Skeletal muscle satellite cell (primary cell): ENCODE results near the gene TENM4.

Experiments used
- H3K27me3 ChIP-seq: 2 replicates; pipeline ENCODE4 v1.7.0; 2013; ENCODE audit warnings: low read length; ENCODE audit not compliant: control insufficient read depth, insufficient read depth
- H3K36me3 ChIP-seq: 2 replicates; pipeline ENCODE4 v1.7.0; 2013; ENCODE audit warnings: mild to moderate bottlenecking, control low read depth, low read length; ENCODE audit not compliant: insufficient read depth
- H3K4me1 ChIP-seq: 2 replicates; pipeline ENCODE4 v1.7.0; 2013; ENCODE audit warnings: low read length; ENCODE audit not compliant: control insufficient read depth, insufficient read depth
- H3K4me2 ChIP-seq: 2 replicates; pipeline ENCODE4 v1.7.0; 2013; ENCODE audit warnings: mild to moderate bottlenecking, low read length
- H3K4me3 ChIP-seq: 2 replicates; pipeline ENCODE4 v1.7.0; 2013; ENCODE audit warnings: low read length
- H3K9ac ChIP-seq: 2 replicates; pipeline ENCODE4 v1.7.0; 2013; ENCODE audit warnings: mild to moderate bottlenecking, low read depth, low read length, moderate library complexity
- H3K9me3 ChIP-seq: replicated peaks from 2 replicates; pipeline ENCODE4 v1.7.0; 2013; ENCODE audit warnings: mild to moderate bottlenecking, control low read depth, low read length

TENM4 gene

GRCh38 chr11:79094616-79095015 is 346.2 kb downstream of the TENM4 start:
- H3K4me2 ChIP-seq: no peak overlapping the region
- H3K9ac ChIP-seq: no peak overlapping the region
- H3K4me3 ChIP-seq: no peak overlapping the region
- H3K36me3 ChIP-seq: no peaks in the 10 kb centered on the region
- peaks cover 14% of the 10 kb centered on the region for H3K4me1 ChIP-seq
- H3K9me3 ChIP-seq: no peaks in the 10 kb centered on the region
- H3K27me3 ChIP-seq: no peaks in the 10 kb centered on the region

DNA sequence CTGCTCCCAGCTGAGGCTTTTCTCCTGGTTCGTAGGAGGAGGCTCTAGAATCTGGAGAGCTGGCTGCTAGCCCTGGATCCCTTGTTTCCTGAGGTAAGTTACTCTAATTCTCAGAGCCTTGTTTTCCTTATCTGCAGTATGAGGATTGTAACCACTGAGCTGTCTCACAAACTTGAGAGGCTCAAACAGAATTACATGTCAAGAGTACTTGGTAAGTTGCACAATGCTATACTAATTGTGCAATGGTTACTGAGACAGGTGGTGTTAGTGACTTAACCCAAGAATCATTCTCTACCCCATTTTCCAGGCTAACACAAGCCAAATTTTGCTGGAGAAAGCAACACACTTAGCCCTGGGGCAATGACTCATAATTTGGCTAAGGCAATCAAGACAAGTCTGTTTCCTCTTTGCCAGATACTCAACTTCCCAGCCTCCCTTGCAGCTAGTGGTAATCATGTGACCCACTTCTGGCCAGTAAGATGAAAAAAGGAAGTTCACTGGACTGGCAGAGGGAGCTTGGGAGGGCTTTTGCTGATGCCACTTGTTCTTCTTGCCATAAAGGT is 348.0 kb downstream of the TENM4 start:
- no peaks in the 10 kb centered on the region for H3K9me3 ChIP-seq
- H3K9ac ChIP-seq: no peak overlapping the region
- no peak overlapping the region for H3K4me2 ChIP-seq
- H3K4me1 ChIP-seq: peaks cover 15% of the 10 kb centered on the region
- no peaks in the 10 kb centered on the region for H3K36me3 ChIP-seq
- peak overlapping the region; percentile 29 for H3K4me3 ChIP-seq
- H3K27me3 ChIP-seq: no peaks in the 10 kb centered on the region

DNA sequence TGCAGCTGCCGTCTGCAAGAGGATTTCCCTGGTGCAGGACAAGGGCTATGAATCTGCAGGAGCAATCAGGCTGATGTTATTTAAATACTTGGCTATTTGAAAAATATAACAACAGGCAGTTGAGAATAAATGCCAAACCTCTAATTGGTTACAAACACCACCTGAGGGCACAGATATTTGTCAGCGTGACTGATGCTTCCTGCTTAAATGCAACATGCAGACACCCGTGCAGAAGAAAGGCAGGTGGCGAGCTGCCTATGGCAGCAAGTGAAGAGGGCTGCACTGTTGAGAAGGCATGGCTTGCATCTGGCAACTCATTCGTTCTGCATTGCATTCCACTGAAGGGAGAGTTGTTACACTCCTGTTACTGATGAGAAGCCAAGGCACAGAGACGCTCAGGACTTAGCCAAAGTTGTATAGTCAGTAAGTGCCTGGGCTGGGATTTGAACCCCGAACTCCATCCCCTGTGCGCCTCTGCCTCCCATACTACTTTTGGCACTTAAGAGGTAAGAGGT is 350.6 kb downstream of the TENM4 start:
- Histone ChIP-seq H3K9me3 (no peaks in the 10 kb centered on the region), H3K4me3 (no peak overlapping the region), H3K36me3 (no peaks in the 10 kb centered on the region), H3K27me3 (no peaks in the 10 kb centered on the region), H3K4me2 (no peak overlapping the region), H3K4me1 (peaks cover 21% of the 10 kb centered on the region), H3K9ac (no peak overlapping the region)

DNA sequence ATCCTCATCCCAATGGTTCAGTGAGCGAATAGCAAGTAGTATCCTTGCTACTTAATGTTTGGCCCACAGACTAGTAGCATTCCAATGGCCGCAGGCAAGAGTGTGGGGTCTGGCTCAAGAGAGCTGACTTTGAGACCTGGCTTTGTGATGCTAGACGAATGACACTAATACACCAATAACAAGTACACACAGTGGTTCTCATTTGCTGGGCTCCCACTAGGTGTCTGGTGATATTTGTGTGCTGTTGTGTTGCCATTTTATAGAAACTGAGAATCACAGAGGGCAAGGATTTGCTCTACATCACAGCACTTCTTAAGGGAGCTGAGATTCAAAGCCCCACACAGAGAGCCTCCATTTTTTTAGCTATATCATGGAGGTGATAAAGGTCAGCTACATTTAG is 351.2 kb downstream of the TENM4 start:
- H3K27me3 ChIP-seq: no peaks in the 10 kb centered on the region
- no peak overlapping the region for H3K4me3 ChIP-seq
- H3K36me3 ChIP-seq: no peaks in the 10 kb centered on the region
- no peaks in the 10 kb centered on the region for H3K9me3 ChIP-seq
- H3K4me1 ChIP-seq: peaks cover 21% of the 10 kb centered on the region
- no peak overlapping the region for H3K9ac ChIP-seq
- no peak overlapping the region for H3K4me2 ChIP-seq

DNA sequence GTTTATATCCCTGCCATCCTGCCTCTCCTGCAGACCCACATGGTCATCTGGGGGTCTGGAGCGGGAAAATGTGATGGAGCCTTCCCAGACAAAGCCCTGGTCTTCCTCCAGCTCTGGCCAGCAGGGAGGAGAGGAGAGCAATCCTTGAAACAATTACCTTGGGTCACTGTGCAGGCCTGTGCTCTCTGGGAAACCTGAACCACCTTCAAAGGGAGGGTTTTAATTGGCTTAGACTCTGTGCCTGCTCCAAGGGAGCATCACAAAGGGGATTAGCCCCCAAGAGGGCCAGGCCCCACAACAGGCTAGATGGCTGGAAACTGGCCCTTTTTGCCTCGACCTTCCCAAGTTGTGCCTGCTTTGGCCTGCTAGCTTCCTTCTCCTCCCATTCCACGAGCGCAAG is 351.9 kb downstream of the TENM4 start:
- Histone ChIP-seq H3K9ac (no peak overlapping the region), H3K36me3 (no peaks in the 10 kb centered on the region), H3K4me1 (peaks cover 21% of the 10 kb centered on the region), H3K4me2 (no peak overlapping the region), H3K27me3 (no peaks in the 10 kb centered on the region), H3K9me3 (no peaks in the 10 kb centered on the region), H3K4me3 (no peak overlapping the region)

DNA sequence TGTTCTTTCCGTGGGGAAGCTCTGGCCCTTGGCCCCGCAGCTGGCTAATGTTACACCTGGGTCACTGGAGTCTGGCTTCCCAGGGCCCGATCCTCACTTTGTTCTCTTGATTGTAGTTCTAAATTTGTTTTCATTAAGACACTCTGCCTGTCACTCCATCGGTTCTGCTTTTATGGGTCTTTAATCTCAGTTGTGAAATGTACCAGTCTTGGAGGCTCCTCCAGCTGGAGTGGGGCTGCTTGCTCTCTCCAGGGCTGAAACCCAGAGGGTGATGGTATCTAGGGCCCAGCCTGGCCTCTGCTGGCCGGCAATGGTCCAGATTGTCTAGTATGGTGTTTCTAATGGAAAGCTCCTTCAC is 352.9 kb downstream of the TENM4 start:
- no peaks in the 10 kb centered on the region for H3K27me3 ChIP-seq

DNA sequence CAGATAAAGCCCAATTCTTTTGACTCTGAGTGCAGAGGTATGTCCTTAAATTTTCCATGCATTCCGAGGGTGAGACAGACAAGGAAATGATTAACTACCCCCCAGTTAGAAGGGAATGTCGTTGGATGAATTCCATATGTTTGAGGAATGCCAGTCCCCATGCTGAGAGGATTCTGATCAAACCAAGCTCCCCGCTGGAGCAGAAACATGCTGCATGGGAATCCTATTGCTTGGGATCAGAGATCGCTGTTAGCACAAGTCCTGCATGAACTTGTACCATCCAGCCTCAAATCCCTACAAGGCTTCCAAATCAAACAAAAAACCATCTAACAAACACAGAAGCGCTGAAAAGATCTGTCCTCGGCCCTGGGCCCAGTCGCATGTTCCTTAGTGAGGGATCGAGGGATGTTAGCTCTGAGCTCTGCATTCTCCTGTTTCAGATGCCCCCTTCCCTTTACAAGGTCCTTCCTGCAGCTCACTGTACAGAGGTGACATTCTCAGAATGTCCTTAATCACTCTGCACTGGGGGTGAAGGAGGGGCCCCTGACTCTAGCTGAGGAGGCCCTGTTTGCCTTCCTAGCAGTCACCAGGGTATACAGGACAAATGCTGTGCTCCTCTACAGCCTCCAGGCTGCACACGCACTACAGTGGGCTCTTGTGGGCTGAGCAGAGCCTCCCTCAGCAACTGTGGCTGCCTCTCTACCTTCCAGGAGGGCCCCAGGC is 353.4 kb downstream of the TENM4 start:
- no peaks in the 10 kb centered on the region for H3K9me3 ChIP-seq
- no peak overlapping the region for H3K4me3 ChIP-seq
- H3K4me1 ChIP-seq: peaks cover 17% of the 10 kb centered on the region
- no peaks in the 10 kb centered on the region for H3K36me3 ChIP-seq
- no peak overlapping the region for H3K9ac ChIP-seq
- peak overlapping the region; percentile 6 for H3K4me2 ChIP-seq
- H3K27me3 ChIP-seq: no peaks in the 10 kb centered on the region

More for the DNA sequence above, 352.9 kb downstream of the TENM4 start:
- Histone ChIP-seq H3K4me1 (peaks cover 21% of the 10 kb centered on the region), H3K36me3 (no peaks in the 10 kb centered on the region), H3K9ac (no peak overlapping the region), H3K9me3 (no peaks in the 10 kb centered on the region), H3K4me2 (no peak overlapping the region), H3K4me3 (no peak overlapping the region)

GRCh38 chr11:79086056-79086455 is 354.8 kb downstream of the TENM4 start:
- Histone ChIP-seq H3K36me3 (no peaks in the 10 kb centered on the region), H3K27me3 (no peaks in the 10 kb centered on the region), H3K4me2 (no peak overlapping the region), H3K4me1 (peaks cover 13% of the 10 kb centered on the region), H3K4me3 (no peak overlapping the region), H3K9ac (no peak overlapping the region), H3K9me3 (no peaks in the 10 kb centered on the region)

DNA sequence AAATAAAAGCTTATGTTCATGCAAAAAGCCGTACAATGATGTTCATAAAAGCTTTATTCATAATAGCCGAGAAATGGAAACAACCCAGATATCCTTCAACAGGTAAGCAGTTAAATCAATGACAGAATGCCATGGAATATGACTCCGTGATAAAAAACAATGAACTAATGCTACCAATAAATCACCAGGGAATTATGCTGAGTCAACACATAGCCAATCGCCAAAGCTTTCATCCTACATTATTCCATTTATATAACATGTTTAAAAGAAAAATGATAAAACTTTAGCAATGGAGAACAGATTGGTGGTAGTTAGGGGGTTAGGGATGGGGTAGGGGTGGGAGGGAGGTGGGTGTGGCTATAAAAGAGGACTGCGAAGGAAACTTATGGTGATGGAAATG is 356.4 kb downstream of the TENM4 start:
- Histone ChIP-seq H3K4me3 (no peak overlapping the region), H3K9me3 (no peaks in the 10 kb centered on the region), H3K27me3 (no peaks in the 10 kb centered on the region), H3K4me1 (peaks cover 13% of the 10 kb centered on the region), H3K36me3 (no peaks in the 10 kb centered on the region), H3K4me2 (no peak overlapping the region), H3K9ac (no peak overlapping the region)

- Histone ChIP-seq H3K9ac (no peak overlapping the region), H3K27me3 (no peaks in the 10 kb centered on the region), H3K4me3 (no peak overlapping the region), H3K9me3 (no peaks in the 10 kb centered on the region), H3K4me1 (peaks cover 13% of the 10 kb centered on the region), H3K4me2 (no peak overlapping the region), H3K36me3 (no peaks in the 10 kb centered on the region)
Observed at GRCh38 chr11:79083352-79083751, 357.5 kb downstream of the TENM4 start.

GRCh38 chr11:79082907-79083306 is 357.9 kb downstream of the TENM4 start:
- H3K4me1 ChIP-seq: peaks cover 12% of the 10 kb centered on the region
- H3K9ac ChIP-seq: no peak overlapping the region
- H3K4me3 ChIP-seq: no peak overlapping the region
- H3K36me3 ChIP-seq: no peaks in the 10 kb centered on the region
- H3K27me3 ChIP-seq: no peaks in the 10 kb centered on the region
- no peaks in the 10 kb centered on the region for H3K9me3 ChIP-seq
- no peak overlapping the region for H3K4me2 ChIP-seq

DNA sequence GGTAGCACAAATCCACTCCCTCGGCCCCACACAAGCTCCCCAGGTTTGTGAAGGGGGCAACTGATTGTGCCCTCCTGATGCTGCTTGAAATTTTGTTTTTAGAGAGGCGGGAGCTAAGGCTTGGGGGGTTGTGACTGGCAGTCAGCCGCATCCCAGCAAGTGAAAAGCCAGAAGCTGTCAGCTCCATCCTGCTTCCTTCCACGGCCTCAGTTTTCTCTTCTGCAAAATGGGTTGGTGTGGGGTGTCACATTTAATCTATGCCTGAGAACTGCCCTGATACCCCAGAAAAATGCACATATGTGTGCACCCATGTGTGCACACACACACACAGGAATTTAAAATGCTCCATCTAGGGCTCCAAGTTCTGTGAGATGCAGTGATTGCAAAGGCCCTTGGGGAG is 358.6 kb downstream of the TENM4 start:
- H3K36me3 ChIP-seq: no peaks in the 10 kb centered on the region
- no peak overlapping the region for H3K4me3 ChIP-seq
- no peaks in the 10 kb centered on the region for H3K9me3 ChIP-seq
- H3K4me2 ChIP-seq: no peak overlapping the region
- no peak overlapping the region for H3K9ac ChIP-seq
- H3K27me3 ChIP-seq: no peaks in the 10 kb centered on the region
- peaks cover 6% of the 10 kb centered on the region for H3K4me1 ChIP-seq
